NCI-H2196 (cell line): Measurements from ENCODE around the gene KLHL25.
"Not testable (repeated sequence)": the region's sequence is repeated elsewhere in the genome, so short reads cannot be mapped to it uniquely, and the experiment has no call there.

Experiments used
- DNase-seq: peaks from one replicate; lab custom pipeline; 2025; ENCODE audit not compliant: unreplicated experiment; lab: John Stamatoyannopoulos, UW

The KLHL25 gene, protein sequence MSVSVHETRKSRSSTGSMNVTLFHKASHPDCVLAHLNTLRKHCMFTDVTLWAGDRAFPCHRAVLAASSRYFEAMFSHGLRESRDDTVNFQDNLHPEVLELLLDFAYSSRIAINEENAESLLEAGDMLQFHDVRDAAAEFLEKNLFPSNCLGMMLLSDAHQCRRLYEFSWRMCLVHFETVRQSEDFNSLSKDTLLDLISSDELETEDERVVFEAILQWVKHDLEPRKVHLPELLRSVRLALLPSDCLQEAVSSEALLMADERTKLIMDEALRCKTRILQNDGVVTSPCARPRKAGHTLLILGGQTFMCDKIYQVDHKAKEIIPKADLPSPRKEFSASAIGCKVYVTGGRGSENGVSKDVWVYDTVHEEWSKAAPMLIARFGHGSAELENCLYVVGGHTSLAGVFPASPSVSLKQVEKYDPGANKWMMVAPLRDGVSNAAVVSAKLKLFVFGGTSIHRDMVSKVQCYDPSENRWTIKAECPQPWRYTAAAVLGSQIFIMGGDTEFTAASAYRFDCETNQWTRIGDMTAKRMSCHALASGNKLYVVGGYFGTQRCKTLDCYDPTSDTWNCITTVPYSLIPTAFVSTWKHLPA

DNA sequence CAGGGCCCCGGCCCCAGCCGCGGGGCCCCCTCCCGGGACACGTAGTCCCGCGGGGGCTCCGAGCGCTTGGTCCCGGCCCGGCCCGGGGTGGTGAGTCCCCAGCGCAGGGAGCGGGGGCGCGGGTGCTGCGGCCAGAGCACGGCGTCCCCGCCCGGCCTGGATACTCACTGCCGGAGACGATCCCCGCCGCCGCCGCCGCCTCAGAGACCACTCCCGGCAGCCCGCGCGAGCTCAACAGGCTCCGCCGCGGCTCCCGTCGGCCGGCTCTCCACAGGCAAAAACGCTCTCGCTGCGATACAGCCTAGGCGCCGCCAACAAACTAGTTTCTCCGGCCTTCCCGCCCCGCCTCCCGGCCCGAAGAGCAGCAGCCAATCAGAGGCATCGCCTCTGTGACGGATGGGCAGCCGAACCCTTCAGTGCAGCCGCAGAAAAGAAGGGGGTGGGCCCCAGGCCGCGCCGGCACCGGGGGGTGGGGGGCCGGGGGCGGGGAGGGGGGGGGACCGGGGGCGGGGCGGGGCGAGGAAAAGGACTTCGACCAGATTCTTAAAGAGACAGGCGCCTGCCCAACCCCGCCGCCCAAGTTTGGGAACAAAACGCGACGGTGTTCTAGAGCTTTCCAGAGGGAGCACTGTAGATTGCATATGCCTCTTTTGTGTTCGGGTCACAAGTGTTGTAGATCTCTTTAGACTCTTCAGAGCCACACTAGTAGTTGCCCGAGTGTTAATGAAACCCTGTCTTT is at the start of gene KLHL25:
KLHL25 (minus strand) TSS at position 328 of the 739 bp plus-strand sequence. CDS start 25,115 bp downstream, outside the sequence.
- peak; percentile 81 for DNase-seq

DNA sequence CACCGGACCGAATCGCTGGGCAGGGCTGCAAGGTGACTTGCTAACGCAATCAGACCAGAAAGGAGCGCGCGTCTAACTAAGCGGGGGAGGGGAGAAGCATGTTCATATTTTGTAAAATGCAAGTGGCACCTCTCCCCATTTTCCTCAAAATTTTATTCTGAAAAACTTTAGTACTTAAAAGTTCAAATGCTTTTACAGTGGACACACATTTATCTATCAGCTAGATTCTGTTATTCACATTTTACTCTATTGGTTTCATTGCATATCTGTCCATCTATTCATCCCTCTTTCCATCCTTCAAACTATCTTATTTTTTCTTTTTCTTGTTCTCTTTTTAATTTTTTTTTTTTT is 46.1 kb upstream of the KLHL25 start:
- DNase-seq: no peak

DNA sequence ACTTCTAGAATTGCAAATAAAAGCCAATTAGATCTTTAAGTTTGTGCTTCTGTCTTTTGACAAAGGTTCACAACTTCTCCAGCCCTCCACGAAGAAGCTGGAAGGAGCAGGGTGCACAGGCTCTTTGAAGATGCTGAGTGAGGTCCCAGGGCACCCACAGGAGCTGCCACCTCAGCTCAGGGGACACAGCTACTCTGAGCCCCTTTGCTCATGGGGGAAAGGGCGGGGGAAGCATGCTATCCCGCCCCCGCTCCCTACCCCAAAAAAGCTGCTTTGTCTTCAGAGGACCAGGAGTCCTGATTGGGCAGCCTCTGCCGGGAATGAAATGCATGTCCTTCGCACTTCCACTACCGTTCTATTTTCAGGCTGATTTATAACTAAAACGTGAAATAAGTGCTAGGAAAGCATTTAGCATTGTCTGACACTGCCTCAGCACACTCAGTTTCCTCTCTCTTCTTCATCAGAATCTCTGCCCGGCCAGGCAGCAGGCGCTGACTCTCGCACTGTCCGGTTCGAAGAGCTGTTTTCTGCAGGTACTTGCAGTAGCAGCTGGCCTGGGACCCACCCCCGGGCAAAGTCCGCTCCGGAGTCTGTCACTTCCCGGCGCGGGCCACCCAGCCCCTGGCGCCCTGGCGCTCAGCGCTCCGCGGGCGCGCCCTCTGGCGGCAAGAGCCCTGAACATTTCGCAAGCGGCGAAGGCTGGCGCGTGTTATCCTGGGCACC is 45.5 kb upstream of the KLHL25 start:
- DNase-seq: peak; percentile 70

DNA sequence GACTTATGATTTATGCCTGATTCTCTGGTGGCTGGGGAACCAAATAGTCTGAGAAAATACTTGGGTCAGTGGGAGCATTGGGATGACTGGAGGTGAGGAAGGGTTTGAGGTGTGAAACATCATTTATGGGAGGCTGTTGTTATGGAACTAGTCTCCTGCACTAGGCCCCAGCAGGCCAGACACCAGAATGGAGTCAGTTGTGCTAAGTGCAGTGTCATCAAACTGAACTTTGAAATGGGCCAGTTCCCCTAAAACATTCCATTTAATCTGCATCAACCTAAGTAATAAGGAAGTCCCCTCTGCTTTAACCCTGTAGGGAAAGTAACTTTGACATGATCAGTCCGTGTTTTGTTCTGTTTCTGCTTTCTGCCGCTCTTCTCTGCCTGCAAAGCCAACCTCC is 44.9 kb upstream of the KLHL25 start:
- DNase-seq: no peak

DNA sequence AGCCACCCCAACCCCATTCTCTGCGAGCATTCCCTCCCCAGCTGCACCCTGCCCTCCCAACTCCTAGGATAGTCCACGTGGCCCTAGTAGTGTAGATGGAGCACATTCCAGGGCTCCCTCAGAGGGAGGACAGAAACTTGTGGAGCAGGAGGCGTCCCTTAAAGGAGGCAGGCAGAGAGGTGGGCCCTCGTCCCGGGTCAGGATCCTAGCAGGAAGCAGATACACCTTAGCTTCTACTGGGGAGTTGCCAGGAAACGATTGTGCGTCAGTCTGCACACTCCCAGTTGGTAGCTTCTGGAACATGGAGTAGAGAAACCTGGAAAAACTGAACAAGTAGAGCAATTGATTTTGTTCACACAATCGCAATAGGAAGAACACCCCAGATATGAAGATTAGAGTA is 43.9 kb upstream of the KLHL25 start:
- DNase-seq: no peak

DNA sequence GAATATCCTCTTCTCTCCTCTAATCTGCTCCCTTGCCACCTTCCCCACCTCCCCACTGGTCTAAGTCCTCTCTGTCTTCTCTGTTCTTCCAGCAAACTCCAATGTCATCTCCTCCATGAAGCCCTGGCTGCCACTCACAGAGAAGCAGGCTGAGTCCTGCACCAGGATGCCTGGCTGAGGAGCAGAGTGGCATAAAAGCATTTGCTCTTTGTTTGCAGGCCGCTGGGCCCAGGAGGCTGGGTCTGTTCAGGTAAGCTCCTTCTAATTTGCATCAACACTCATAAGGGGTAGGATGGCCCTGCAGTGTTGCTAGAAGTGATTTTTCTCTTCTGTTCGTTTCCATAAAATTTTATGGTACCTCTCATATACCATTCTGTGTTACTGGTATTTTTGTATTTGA is 43.2 kb upstream of the KLHL25 start:
- no peak for DNase-seq

DNA sequence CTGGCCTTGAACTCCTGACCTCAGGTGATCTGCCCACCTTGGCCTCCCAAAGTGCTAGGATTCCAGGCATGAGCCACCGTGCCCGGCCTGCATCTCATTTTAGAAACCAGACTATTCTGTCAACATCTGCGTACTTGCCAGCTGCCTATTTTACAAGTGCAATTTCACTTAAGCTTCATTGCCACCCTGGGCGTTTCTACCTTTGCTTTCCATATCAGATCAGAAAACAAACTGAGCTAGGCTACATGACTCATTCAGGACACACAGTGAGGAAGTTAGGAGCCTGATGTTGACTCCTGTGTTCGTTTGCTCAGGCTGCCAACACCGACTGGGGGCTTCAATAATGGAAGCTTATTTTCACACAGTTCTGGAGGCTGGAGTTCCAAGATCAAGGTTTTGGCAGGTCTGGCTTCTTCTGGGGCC is 42.3 kb upstream of the KLHL25 start:
- DNase-seq: peak; percentile 21

DNA sequence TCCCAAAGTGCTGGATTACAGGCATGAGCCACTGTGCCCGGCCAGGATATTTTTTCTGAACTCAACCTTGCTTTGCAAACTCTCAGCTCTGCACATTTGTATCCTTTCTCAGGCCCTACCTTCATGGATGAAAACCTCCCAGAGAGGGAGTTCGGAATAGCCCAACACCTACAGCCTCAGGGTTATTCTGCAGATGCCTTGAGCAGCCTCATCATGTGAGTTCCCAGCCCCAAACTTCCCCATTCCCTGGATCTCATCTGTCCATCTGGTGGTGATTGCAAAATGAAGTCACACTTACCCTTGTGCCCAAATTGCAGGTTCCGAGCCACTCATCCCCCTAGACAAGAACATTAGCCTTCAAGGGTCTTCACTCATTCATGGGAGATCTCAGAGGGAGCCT is 39.9 kb upstream of the KLHL25 start:
- no peak for DNase-seq

DNA sequence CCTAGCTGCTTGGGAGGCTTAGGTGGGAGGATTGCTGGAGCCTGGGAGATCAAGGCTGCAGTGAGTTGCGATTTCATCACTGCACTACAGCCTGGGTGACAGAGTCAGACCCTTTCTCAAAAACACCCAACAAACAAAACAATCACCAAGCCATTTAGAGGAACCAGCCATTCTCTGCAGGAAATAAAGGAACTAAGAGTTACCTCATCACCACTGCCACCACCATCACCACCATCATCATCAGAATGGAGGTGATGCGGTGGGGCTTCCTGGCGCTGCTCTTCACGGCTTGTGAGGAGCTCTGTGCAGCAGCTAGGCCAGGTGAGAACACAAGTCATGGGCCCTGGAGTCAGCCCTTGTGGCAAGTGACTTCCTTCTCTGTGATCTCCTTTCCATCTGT is 37.7 kb upstream of the KLHL25 start:
- DNase-seq: no peak

DNA sequence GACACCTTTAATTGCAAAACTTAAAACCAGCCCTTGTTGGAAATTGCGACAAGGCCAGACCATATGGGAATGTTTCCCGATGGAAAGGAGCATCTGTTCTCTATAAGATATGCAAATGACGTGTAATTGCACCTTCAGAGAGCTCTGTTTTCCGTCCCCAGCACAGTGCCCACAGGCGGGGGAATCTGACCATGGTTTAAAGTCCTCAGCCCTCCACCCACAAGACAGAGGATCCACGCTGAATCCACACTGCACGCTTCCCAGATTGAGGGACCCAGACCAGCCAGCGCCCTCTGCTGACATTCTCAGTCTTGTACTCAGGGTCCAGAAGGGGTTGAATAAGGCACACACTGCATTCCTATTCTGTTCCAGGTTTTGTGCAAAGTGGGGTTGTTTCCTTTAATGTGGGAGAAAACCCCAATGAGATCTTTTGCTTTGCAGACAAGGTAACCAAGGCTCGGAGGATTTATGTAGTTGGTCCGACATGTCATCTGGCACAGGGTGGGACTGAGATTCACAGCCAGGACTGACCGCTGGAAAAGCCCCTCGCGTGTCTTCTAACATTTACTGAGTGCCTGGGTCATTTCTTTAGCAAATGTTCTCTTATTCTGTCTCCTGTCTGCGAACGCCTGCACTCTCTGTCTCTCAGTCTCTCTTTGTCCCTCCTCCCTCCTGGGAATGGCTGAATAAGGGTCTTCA is 36.8 kb upstream of the KLHL25 start:
- peak; percentile 11 for DNase-seq

DNA sequence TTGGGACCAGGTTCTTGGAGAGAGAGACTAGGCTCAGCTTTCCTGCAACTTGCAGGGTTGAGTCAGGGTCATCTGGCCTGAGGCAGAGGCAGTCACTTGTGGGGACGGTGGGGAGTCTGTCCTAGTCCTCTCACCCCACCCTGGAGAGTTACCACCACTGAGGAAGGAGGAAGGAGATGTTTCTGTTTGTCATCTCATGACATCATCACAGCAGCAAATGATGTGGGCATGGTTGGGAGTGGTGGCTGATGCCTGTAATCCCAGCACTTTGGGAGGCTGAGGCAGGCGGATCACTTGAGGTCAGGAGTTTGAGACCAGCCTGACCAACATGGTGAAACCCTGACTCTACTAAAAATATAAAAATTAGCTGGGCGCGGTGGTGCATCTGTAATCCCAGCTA is 35.0 kb upstream of the KLHL25 start:
- DNase-seq: not testable (repeated sequence)

DNA sequence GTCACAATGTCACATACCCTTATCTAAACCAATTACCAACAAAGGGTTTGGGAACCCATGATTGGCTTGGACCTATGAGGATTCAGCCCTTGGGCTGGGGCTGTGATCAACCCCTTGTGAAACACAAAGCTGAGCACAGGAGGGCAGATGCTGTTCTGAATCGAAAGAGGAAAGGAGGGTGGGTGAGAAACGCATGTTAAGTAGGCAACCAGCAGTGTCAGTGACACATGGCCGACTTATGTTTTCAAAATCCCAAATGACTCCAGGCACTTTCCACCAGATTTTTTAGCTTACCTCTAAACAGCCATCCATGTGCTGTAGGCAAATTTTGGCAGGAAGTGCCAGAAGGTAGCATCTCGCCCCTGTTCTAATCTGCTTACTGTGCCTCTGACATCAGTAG is 34.1 kb upstream of the KLHL25 start:
- no peak for DNase-seq

DNA sequence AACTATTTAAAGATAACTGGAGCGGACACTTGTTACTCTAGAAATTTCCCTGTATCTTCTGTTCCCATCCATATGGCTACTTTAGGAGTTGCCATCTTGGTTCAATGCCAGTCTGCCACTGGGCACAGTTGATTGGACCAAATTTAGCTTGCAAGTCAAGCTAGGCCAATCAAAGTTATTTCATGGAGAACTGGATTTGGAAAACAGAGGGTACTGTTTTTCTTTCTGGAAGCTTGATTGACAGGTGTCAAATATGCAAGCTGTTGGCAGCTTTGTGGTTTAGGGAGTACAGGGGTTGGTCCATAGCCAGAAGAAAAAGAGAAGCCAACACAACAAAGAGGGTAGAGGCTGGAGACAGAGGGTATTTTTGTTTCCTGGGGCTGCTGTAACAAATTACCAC is 33.4 kb upstream of the KLHL25 start:
- no peak for DNase-seq

DNA sequence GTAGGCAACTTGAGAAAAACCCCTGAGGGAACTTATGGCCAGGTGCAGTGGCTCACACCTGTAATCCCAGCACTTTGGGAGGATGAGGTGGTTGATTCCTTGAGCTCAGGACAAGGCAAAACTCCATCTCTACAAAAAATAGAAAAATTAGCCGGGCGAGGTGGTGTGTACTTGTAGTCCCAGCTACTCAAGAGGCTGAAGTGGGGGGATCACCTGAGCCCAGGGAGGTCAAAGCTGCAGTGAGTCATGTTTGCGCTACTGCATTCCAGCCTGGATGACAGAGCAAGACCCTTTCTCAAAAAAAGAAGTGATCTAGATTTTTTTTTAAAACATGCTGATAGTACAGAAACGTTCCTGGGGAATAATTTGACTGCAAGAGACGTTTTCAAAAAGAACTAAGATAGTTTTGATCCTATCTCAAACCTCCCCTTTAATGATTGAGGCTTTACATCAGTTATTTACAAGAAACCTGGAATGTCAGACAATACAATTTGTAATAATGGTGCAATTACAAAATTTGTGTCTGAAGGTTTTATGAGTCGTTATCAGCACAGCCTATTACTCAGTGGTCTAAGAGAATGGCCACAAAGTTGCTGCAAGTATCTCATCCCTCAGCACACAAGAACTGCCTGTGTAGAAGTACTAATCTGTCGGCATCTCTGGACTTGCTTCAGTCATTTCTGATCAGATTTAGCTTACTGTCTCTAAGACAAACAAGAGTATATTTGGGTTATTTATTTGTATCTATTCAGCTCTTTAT is 32.2 kb upstream of the KLHL25 start:
- DNase-seq: no peak

DNA sequence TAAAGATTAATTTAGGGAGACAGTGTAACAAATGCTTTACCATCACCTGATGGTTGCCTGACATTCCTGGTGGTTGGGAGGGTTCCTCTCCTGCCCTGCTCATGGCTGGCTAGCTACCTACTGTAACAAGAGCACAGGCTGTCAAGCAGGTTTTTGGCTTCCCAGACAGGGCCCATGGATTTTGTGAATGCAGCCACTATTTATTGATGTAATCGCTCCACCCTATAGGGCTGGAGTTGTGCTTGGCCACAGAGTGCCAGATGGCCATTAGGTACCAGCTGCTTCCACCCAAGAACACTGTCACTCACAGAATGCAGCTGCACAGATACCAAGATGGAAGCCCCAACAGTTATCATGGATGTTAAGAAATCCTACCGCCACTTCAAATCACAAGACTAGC is 31.0 kb upstream of the KLHL25 start:
- no peak for DNase-seq

DNA sequence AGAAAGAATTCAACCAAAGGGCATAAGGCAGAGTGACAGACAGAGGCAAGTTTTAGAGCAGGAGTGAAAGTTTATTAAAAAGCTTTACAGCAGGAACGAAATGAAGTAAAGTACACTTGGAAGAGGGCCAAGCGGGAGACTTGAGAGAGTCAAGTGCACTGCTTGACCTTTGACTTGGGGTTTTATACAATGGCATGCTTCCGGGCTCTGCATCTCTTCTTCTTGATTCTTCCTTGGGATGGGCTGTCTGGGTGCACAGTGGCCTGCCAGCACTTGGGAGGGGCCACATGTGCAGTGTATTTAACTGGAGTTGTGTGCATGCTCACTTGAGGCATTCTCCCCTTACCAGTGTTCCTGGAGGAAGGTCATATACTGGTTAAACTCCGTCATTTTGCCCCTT is 30.4 kb upstream of the KLHL25 start:
- no peak for DNase-seq

DNA sequence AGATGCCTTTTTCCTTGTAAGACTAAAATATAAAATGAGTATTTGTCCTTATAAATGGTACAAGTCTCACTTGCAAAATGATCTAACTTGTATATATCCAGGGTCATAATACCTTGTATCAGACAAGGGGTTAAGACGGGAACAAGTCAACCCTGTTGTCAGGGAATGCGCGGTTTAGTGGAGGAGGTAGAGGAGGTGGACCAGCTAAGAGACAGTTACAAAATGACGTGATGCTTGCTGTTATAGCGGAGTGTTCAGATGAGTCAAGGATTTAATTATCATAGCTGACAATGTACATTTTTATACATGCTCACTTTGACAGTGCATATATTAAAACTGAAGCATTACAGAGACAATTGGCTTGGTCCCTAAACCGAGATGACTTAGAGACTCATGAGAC is 26.8 kb upstream of the KLHL25 start:
- DNase-seq: no peak

DNA sequence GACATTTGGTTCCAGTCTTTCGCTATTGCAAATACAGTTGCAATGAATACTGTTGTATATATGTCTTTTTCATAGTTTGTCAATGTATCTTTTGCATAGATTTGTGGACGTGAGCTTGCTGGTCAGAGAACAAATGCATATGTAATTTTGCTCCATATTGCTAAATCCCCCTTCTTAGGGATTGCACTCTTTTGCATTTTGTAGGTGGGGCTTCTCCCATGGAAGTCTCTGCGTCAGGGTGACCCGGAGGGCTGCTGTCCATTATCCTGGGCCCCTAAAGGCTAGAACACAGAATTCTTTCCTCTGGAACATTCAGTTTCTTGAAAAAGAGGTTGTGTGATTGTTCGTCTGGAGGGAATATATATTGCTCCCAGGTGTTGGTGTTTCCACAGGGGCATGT is 25.2 kb upstream of the KLHL25 start:
- DNase-seq: no peak

DNA sequence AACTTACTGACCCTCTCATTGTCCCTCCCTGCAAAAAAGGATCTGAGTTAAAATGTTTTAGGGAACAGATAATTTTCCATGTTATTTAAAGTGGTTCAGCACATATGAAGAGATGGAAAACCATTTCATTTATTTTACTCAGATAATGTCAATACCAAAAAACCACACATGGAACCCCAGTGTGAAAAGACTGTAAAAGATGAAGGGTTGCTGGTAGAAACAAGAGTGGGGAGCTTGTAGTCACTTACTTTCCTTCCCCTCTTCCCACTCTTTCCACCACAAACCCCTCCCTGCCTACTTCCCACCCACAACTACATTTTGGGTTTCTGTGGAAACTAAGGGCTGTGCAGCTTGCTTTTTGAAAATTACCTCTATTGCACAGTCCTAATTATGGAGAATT is 18.5 kb upstream of the KLHL25 start:
- no peak for DNase-seq

DNA sequence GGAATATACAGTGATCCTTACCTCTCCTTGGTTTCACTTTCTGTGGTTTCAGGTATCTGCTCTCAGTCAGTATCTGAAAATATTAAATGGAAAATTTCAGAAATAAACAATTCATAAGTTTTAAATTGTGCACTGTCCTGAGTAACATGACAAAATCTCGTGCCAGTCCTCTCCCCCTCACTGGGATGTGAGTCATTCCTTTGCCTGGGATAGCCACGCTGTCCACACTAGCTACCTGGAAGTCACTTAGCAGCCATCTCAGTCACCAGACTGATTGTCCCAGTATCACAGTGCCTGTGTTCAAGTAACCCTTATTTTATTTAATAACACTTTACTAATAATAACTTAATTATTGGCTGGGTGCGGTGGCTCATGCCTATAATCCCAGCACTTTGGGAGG is 15.3 kb upstream of the KLHL25 start:
- DNase-seq: no peak
